Femur (tissue), 1 donor: ENCODE measurements around the gene PPIF.

ENCODE experiments used
- DNase-seq: peaks from one replicate; pipeline ENCODE4 v3.0.0-alpha.2; 2017

Gene PPIF

GRCh38 chr10:79390057-79390456, 42.8 kb downstream of the PPIF start:
- DNase-seq, result no peak

- peak; percentile 44 for DNase-seq
Observed at GRCh38 chr10:79390551-79391229, 43.4 kb downstream of the PPIF start.

GRCh38 chr10:79391231-79392019, 44.2 kb downstream of the PPIF start:
- peak; percentile 20 for DNase-seq

- no peak for DNase-seq
Observed at GRCh38 chr10:79392020-79392398, 44.7 kb downstream of the PPIF start.

- DNase-seq, result no peak
Observed at GRCh38 chr10:79392506-79393176, 45.4 kb downstream of the PPIF start.

GRCh38 chr10:79393221-79393923, 46.1 kb downstream of the PPIF start:
- peak; percentile 9 for DNase-seq

GRCh38 chr10:79393924-79394610, 46.8 kb downstream of the PPIF start:
- peak; percentile 10 for DNase-seq

GRCh38 chr10:79394664-79395063, 47.4 kb downstream of the PPIF start:
- DNase-seq, result peak; percentile 7

- DNase-seq, result no peak
Observed at GRCh38 chr10:79396520-79396919, 49.3 kb downstream of the PPIF start.

- DNase-seq, result no peak
Observed at GRCh38 chr10:79397051-79397450, 49.8 kb downstream of the PPIF start.

GRCh38 chr10:79397575-79398303, 50.5 kb downstream of the PPIF start:
- peak; percentile 83 for DNase-seq

- DNase-seq, result no peak
Observed at GRCh38 chr10:79398642-79399041, 51.4 kb downstream of the PPIF start.

GRCh38 chr10:79399223-79399831, 52.1 kb downstream of the PPIF start:
- DNase-seq, result peak; percentile 94

GRCh38 chr10:79400146-79401004, 53.1 kb downstream of the PPIF start:
- DNase-seq, result no peak

- DNase-seq, result peak; percentile 87
Observed at GRCh38 chr10:79401015-79401921, 54.0 kb downstream of the PPIF start.

- DNase-seq, result peak; percentile 8
Observed at GRCh38 chr10:79402625-79402946, 55.3 kb downstream of the PPIF start.

- no peak for DNase-seq
Observed at GRCh38 chr10:79402951-79403350, 55.7 kb downstream of the PPIF start.

- peak; percentile 74 for DNase-seq
Observed at GRCh38 chr10:79403441-79404230, 56.4 kb downstream of the PPIF start.

GRCh38 chr10:79404231-79404609, 57.0 kb downstream of the PPIF start:
- peak; percentile 82 for DNase-seq
